ENCODE results near the gene DIO3. TPM values are rescaled to one million over a fixed set of nuclear protein-coding genes. Genes with fewer than 3 reads are reported as not detected.

The DIO3 gene
- total RNA-seq, 1 donor from 2014 or later = 0.13 TPM

GRCh38 chr14:101557321-101557695 is 4.0 kb upstream of the DIO3 start:
- H3K27me3 ChIP-seq (ENCODE audit: control insufficient read depth, insufficient read depth, low read length) = peaks cover 53% of the 10 kb centered on the region
- no peaks in the 10 kb centered on the region for H3K36me3 ChIP-seq (ENCODE audit: control insufficient read depth, insufficient read depth, low read length)
- no peak overlapping the region for H3K4me3 ChIP-seq (ENCODE audit: low read depth, low read length)
- TF ChIP-seq, protein P1, sequence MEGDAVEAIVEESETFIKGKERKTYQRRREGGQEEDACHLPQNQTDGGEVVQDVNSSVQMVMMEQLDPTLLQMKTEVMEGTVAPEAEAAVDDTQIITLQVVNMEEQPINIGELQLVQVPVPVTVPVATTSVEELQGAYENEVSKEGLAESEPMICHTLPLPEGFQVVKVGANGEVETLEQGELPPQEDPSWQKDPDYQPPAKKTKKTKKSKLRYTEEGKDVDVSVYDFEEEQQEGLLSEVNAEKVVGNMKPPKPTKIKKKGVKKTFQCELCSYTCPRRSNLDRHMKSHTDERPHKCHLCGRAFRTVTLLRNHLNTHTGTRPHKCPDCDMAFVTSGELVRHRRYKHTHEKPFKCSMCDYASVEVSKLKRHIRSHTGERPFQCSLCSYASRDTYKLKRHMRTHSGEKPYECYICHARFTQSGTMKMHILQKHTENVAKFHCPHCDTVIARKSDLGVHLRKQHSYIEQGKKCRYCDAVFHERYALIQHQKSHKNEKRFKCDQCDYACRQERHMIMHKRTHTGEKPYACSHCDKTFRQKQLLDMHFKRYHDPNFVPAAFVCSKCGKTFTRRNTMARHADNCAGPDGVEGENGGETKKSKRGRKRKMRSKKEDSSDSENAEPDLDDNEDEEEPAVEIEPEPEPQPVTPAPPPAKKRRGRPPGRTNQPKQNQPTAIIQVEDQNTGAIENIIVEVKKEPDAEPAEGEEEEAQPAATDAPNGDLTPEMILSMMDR (IDR thresholded peaks at IDR 0.05; ENCODE audit: insufficient read depth, low read length, poor library complexity, severe bottlenecking) = no peak
- no peak for DNase-seq (ENCODE audit: low read depth)

DNA sequence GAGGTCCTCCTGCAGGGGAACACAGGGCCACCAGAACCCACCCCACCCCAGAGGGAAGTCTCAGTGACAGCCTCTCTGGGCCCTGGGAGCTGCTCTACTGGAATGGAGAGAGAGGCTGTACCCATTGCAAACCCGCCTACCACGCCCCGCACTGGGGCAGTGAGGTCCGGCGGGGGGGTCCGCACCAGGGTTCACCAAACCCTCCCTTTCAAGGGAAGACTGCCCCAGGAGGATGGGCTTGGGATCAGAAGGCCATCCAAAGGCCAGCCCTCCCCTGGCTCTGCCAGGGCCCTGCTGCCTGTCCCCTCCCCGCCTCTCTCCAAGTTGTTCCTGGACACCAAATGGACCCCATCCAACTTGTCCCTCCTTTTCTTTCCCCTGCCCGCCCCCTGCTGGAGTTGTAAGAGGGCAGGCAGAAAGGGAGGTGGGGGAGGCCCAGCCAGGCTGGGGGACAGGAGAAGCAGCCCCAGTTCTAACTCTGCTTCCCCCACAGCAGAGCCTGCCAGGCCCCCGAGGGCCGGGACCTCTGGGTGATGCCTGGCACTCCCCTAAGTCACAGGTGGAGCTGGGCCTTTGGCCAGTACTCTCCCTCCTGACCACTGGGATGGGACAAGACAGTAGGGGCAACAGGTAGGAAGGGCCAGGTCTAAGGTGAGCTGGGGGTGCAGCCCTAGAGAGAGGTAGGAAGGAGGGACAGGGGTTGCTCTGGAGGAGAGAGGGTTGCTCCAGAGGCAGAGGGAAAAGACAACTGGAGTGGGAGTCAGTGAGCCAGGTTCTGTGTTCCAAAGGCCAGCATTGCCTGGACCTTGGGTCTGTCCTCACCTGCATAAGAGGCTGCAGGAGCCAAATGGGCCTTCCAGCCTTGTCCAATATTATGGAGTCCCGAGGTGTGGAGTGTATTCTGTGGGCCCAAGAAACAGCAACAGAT is 3.2 kb upstream of the DIO3 start:
- Histone ChIP-seq H3K27me3 (ENCODE audit: control insufficient read depth, insufficient read depth, low read length) (peaks cover 61% of the 10 kb centered on the region), H3K36me3 (ENCODE audit: control insufficient read depth, insufficient read depth, low read length) (no peaks in the 10 kb centered on the region), H3K4me3 (ENCODE audit: low read depth, low read length) (no peak overlapping the region)
- TF ChIP-seq, protein P1 (IDR thresholded peaks at IDR 0.05; ENCODE audit: insufficient read depth, low read length, poor library complexity, severe bottlenecking) = no peak
- DNase-seq (ENCODE audit: low read depth) = no peak

DNA sequence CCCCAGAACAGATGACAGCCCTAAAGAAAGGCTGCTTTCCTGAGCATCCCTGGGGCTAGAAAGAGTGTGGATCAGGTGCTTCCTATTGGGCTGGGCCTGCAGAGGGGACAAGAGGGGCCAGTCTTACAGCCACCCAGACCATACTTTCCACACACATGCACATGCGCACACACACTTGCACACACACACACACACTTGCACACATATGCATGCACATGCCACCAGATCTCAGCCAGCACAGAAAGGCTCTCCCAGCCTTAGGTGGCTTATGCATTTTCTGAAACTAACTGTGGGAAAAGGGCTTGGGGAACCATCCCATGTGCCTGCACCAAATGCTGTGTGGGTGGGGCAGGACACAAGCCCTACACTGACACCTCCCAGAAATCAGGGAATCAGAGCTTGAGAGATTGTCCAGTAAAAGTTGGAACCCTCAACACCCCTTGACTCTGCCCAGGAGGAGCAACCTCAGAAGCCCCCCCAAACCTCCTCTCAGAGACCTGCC is 2.5 kb upstream of the DIO3 start:
- H3K27me3 ChIP-seq (ENCODE audit: control insufficient read depth, insufficient read depth, low read length) = peaks cover 68% of the 10 kb centered on the region
- H3K36me3 ChIP-seq (ENCODE audit: control insufficient read depth, insufficient read depth, low read length) = no peaks in the 10 kb centered on the region
- TF ChIP-seq, protein P1 (IDR thresholded peaks at IDR 0.05; ENCODE audit: insufficient read depth, low read length, poor library complexity, severe bottlenecking) = no peak
- no peak overlapping the region for H3K4me3 ChIP-seq (ENCODE audit: low read depth, low read length)
- DNase-seq (ENCODE audit: low read depth) = no peak

- peaks cover 70% of the 10 kb centered on the region for H3K27me3 ChIP-seq (ENCODE audit: control insufficient read depth, insufficient read depth, low read length)
- TF ChIP-seq, protein P1 (IDR thresholded peaks at IDR 0.05; ENCODE audit: insufficient read depth, low read length, poor library complexity, severe bottlenecking) = no peak
Observed at GRCh38 chr14:101559250-101559623, 2.1 kb upstream of the DIO3 start.

GRCh38 chr14:101559624-101560533 is 1.4 kb upstream of the DIO3 start:
- DNase-seq (ENCODE audit: low read depth) = no peak
- Histone ChIP-seq H3K4me3 (ENCODE audit: low read depth, low read length) (no peak overlapping the region), H3K27me3 (ENCODE audit: control insufficient read depth, insufficient read depth, low read length) (peaks cover 77% of the 10 kb centered on the region), H3K36me3 (ENCODE audit: control insufficient read depth, insufficient read depth, low read length) (no peaks in the 10 kb centered on the region)
- TF ChIP-seq, protein P1 (IDR thresholded peaks at IDR 0.05; ENCODE audit: insufficient read depth, low read length, poor library complexity, severe bottlenecking) = no peak

More at GRCh38 chr14:101559250-101559623, 2.1 kb upstream of the DIO3 start:
- Histone ChIP-seq H3K36me3 (ENCODE audit: control insufficient read depth, insufficient read depth, low read length) (no peaks in the 10 kb centered on the region), H3K4me3 (ENCODE audit: low read depth, low read length) (no peak overlapping the region)
- no peak for DNase-seq (ENCODE audit: low read depth)
